TTC549 (cell line): Measurements from ENCODE around the gene LRP8.
"Not testable (repeated sequence)": the region's sequence is repeated elsewhere in the genome, so short reads cannot be mapped to it uniquely, and the experiment has no call there.

Experiments
- FAIRE-seq: peaks from 2 replicates; lab custom pipeline; 2012; peaks lifted over from hg19 to GRCh38; lab: Jason Lieb, UNC

LRP8 gene

DNA sequence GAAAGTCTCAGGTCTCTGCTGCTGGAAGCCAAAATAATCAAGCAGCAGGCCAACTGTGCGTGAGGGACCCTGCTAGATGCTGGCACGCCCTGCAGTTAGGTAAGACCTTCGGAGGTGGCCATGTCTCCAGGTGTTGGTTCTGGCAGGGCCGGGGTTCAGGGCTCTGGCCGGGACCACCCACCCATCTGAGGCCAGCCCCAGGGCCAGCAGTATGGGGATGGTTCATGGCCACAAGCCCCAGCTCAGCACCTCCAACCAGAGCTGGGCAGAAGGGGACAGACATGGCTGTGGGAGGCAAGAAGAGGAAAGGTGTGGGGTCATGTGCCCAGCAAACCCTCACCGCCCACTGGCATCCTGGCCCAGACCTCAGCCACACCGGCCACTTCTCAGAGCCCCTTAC is 23.3 kb downstream of the LRP8 start:
- FAIRE-seq = no peak

GRCh38 chr1:53303726-53304515 is 23.9 kb downstream of the LRP8 start:
- no peak for FAIRE-seq

- FAIRE-seq = no peak
Measured at GRCh38 chr1:53303243-53303642, 24.6 kb downstream of the LRP8 start.

GRCh38 chr1:53299233-53299632 is 28.6 kb downstream of the LRP8 start:
- no peak for FAIRE-seq

DNA sequence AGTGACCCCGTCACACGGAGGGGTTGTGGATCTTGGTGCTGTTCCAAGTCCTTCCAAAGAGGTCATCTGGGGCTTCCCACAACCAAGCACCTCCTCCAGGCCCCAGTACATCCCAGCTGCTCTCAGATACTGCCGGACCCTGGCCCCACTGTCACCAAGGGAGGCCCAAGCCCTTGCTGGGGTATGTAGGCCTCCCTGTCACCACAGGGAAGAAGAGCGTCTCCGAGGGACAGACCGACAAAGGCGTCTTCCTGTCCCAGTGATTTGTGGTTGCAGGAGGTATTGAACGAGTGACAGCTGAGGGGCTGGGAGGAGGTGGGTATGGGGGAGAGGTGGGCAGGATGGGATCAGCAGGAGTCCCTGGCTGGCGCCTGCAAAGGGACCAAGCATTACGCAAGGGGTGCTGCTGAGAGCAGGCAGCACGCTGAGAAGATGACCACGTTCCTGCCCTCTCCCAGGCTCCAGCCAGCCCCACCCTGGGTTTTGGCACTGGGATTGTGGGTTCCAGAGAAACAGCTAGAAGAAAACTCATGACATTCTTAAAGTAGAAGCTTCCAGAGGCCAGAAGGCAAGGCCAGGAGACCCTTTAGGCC is 29.7 kb downstream of the LRP8 start:
- no peak for FAIRE-seq

DNA sequence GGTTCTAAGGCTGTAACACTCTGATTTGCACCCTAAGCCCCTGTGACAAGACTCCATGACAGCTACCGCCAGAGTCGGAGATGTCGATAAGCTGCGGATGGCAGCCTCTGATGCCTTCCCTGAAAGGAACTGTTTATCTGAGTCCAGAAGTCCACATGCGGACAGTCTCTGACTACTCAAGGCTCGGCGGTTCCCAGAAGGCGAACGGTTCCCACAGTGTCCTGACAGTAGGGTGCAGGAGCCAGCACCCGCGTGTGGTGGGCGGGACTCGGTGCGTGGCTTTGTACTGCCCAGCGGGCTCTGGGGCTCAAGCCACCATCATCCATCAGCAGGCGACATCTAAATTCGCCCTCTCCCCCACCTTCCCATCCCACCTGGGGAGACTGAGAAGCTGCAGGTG is 30.7 kb downstream of the LRP8 start:
- no peak for FAIRE-seq

GRCh38 chr1:53296117-53296749 is 31.6 kb downstream of the LRP8 start:
- no peak for FAIRE-seq

DNA sequence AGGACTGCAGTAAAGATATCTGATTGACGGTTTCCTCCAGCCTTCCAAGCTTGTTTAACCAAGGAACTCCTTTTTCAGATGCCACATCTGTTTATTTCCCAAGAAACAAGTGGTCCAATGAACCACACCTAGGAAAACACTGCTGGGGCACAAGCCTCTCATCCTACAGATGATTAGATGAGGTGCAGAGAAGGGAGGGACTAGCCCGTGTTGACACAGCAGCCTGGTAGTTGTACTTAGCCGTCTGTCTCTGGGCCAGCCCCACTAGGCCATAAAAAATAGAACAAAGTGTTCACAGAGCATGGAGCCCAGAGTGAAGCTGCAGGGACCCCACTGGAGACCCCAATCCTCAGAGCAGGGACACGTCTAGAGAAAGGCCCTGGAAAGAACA is 32.1 kb downstream of the LRP8 start:
- FAIRE-seq = no peak

DNA sequence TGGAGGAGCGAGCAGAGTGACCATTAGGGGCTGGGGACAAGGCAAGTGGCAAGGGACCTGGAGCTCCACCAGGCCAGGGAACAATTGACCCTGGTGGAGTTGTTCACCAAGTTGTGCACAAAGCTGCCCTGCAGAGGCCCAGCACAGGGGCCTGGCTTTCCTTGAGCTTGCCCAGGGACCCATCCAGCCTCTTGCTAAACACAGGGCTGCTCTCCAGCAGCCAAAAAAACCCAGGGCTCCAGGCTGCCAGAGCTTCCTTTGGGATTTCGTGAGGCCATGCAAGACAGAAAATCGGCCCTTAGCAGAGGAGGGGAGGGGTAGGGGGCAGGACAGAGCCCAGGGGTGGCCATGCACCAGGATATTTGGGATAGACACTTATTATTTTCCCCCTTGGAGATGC is 32.6 kb downstream of the LRP8 start:
- FAIRE-seq = no peak

DNA sequence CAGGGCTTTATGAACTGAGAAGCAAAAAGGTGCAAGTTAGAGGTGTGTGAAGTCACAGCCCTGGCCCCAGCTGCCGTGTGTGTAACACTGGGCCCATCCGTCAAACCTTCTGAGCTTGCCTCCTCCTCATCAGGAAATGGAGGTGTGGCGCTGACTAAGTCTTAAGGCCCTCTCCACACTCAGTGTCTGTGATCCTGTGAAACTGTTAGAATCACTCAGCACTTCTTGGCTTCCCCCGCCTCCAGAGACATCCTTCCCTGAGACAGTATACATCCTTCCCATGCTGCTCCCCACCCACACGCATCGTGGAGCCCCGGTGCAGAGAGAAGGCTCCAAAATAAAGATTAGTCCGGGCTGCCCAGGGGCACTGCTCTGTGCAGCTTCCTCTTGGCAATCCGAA is 33.3 kb downstream of the LRP8 start:
- FAIRE-seq = no peak

DNA sequence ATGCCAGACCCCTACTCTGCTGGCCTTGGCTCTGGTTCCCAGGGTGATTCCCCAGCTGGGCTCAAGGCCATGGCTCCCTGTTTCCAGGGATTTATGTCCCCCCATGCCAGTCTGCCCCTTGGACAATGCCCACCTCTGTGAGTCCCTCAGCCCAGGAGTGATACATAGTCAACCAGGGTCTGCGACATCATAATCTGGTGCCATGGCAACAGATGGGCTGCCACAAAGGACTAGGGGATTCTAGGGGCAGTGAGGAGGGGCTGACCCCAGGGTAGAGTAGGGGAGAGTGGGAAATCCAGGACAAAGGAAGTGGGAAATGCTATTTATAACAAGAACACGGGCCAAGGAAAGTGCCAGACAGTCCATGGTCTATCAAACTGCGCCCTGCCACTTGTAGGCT is 33.8 kb downstream of the LRP8 start:
- no peak for FAIRE-seq

GRCh38 chr1:53293123-53293522 is 34.7 kb downstream of the LRP8 start:
- FAIRE-seq = no peak

- no peak for FAIRE-seq
Measured at GRCh38 chr1:53292690-53293089, 35.2 kb downstream of the LRP8 start.

- FAIRE-seq = no peak
Measured at GRCh38 chr1:53291574-53291973, 36.3 kb downstream of the LRP8 start.

DNA sequence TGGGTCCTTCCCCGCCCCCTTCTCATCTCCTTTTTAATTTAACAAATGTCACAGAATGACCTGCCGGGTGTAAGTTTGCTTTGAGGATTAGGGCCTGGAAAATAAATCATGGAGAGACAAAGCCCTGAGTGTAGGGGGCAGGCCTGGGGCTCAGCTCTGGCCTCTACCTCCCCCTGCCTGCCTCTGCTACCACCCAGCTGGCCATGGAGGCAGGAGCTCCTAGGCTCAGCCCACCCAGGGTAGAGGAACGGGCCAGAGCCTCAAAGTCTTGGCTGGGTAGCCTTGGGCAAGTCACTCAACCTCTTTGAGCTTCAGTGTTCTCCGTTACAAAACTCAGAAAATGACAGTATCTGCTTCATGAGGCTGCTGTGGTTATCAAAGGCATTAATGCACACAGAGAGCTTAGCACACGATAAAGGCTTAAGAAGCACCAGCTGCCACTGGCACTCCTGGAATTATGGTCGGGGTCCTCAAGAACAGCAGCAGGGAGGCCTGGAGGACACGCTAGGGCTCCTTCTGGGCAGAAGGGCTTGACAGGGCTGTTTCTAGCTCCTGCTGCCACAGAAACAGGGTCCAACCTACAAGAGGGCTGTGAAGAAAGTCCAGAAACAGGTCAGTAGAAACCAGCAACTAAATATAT is 39.0 kb downstream of the LRP8 start:
- FAIRE-seq = no peak

DNA sequence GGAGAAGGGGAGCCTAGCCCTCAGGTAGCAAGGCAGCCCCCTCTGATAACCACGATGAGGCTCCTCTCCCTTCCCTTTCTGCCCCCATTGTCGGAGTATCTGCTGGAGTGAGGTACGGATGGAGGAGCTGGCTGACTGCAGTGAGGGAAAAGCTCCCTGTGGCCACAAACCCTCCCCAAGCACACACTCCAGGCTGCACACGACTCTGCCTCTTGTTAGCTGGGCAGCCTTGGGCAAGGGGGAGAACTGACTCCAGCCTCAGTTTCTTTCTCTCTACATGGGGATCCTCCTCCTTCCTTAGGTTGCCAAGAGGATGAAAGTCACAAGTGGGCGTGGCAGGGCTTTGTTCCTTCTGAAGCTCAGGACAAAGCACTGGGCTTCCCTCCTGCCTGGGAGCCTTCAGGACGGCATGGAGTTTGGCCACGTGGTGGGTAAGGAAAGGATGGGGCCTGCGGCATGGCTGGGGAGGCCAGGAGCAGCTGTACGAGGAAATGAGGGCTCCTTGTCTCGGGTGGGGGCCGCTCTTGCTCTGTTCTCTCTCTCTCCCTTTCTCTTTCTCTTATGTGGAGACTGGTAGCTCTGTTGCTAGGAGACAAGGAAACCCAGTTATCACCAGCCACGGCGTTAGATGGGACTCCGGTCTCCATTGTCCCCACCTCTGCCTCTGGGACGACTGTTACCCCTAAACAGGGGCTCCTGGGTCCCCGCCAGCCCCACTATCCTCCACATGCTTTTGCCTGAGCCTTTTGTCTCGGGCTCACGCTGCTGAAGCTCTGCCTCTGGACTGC is 39.7 kb downstream of the LRP8 start:
- FAIRE-seq = no peak

DNA sequence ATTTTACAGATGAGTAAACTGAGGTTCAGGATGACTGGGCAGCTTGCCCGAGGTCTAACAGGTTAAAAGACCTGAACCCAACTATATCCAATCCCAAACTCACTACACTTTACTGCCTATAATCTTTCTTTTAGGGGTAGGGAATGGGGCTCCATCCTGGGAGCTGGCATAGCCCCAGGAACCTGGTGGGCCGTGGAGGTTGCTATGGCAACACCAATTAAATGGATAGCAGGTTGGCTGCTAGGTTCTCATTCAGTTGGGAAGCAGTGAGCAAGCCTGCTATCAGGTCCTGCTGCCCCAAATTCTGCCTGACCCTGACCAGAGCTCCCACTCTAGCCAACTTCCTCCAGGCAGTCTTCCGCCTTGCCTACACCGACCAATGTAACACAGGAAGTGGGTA is 40.9 kb downstream of the LRP8 start:
- no peak for FAIRE-seq

DNA sequence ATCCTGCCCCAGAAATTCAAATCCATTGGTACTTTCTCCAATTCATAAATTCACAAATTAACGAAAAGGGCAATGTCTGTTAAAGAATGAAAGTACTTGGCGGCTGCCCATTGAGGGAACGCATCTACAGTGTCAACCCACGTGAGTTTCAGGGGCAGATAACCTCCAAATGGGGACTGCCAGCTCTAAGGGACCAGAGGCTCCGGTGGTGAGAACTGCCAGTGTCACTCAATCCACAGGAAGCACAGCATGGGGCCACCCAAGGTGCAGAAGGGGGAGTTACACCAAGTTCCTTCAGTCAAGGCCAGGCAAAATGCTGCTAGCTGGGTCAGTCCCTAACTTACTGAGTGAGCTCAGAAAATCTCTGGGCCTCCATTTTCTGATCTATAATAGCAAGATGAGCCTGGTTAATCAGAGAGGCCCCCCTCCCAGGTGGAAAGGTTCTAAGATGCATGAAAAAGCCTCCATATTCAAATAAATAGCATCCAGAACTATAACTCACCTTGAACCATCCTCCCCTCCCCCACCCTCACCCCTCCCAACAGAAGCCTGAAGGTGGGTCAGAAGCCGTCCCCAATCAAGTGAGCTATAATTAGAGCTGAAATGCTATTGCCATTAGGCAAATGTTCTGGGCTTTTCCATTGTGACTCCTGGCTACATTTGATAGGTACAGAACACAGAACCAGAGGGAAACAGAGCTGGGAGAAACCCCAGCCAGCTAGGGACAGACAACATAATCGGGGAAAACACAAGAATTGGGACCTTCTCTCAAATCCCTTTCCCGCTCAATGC is 41.7 kb downstream of the LRP8 start:
- no peak for FAIRE-seq

- FAIRE-seq = no peak
Measured at GRCh38 chr1:53285546-53285945, 42.3 kb downstream of the LRP8 start.

DNA sequence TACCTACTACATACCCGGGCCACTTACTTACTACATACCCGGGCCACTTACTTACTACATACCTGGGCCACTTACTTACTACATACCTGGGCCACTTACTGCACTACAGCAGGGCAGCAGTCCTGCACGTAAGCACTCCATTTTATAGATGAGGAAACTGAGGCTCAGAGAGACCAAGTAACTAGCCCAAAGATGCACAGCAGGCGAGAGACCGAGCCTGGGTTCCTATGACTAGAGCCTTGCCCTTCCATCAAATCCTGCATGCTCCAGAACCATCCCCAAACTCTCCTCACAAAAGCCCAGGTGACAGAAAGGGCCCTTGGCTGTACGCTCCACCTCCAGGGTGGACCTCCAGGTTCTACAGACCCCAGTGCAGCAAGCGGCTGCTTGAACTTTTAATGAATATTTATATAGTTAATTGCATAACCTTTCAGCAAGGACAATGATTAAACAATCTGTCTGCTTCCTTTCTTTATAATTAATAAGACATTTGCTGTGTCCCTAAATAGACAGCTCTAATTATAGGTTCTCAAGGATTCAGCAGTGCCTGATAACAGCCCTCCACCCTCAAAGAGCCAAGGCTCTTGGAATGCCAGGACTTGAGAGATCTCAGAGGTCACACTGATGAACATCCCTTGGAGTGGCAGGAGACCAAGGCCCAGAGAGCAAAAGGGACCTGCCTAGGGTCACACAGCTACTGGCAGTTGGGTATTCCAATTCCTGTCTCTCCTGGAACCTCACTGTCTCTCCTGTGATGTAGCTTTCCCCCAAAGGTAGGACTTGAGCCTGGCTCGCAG is 43.4 kb downstream of the LRP8 start:
- FAIRE-seq = no peak

DNA sequence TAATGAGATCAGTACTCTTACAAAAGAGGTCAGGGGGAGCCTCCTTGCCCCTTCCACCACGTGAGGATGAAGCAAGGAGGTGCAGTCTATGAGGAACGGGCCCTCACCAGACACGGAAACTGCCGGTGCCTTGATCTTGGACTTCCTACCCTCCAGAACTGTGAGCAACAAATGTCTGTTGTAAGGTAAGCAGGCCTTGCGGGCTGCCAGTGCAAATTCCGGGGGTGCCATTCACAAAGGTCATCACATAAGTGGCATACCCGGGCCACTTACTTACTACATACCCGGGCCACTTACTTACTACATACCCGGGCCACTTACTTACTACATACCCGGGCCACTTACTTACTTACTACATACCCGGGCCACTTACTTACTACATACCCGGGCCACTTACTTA is 44.7 kb downstream of the LRP8 start:
- not testable (repeated sequence) for FAIRE-seq
